H9 (cell line): ENCODE measurements around the gene MAPT. TPM values are rescaled to one million over a fixed set of nuclear protein-coding genes. Genes with fewer than 3 reads are reported as not detected.

ENCODE experiments used
- DNase-seq: peaks from one replicate; pipeline ENCODE4 v3.0.0-alpha.2; 2017
- H2AFZ ChIP-seq: one replicate; pipeline ENCODE4 v1.6.1; 2013; ENCODE audit warnings: mild to moderate bottlenecking, low read length, control low read depth, moderate library complexity
- H2AK5ac ChIP-seq: 2 replicates; pipeline ENCODE4 v1.6.1; 2013; ENCODE audit warnings: low read length, control low read depth, mixed read lengths; ENCODE audit not compliant: insufficient read length
- H2BK120ac ChIP-seq: one replicate; pipeline ENCODE4 v1.6.1; 2013; ENCODE audit warnings: low read depth, mild to moderate bottlenecking, low read length, control low read depth, inconsistent platforms; ENCODE audit not compliant: poor library complexity, severe bottlenecking
- H2BK12ac ChIP-seq: 2 replicates; pipeline ENCODE4 v1.6.1; 2013; ENCODE audit warnings: low read length, control low read depth, mixed read lengths, low read depth; ENCODE audit not compliant: insufficient read length
- H2BK15ac ChIP-seq: 2 replicates; pipeline ENCODE4 v1.6.1; 2013; ENCODE audit warnings: low read depth, low read length, control low read depth
- H2BK20ac ChIP-seq: one replicate; pipeline ENCODE4 v1.6.1; 2013; ENCODE audit warnings: low read depth, mild to moderate bottlenecking, low read length, control low read depth, inconsistent platforms; ENCODE audit not compliant: poor library complexity, severe bottlenecking
- H2BK5ac ChIP-seq: 2 replicates; pipeline ENCODE4 v1.6.1; 2013; ENCODE audit warnings: low read length, control low read depth, mixed read lengths; ENCODE audit not compliant: insufficient read length
- H3K14ac ChIP-seq: 2 replicates; pipeline ENCODE4 v1.6.1; 2013; ENCODE audit warnings: low read length, control low read depth; ENCODE audit not compliant: insufficient read depth
- H3K18ac ChIP-seq: 2 replicates; pipeline ENCODE4 v1.6.1; 2013; ENCODE audit warnings: low read depth, mild to moderate bottlenecking, mixed read lengths, low read length, control low read depth; ENCODE audit not compliant: insufficient read length
- H3K23ac ChIP-seq: 2 replicates; pipeline ENCODE4 v1.6.1; 2013; ENCODE audit warnings: low read length, control low read depth, mixed read lengths, low read depth; ENCODE audit not compliant: insufficient read length
- H3K23me2 ChIP-seq: 2 replicates; pipeline ENCODE4 v1.6.1; 2013; ENCODE audit warnings: low read depth, mild to moderate bottlenecking, mixed read lengths, low read length, control low read depth; ENCODE audit not compliant: insufficient read length, poor library complexity, severe bottlenecking
- H3K27ac ChIP-seq: 2 replicates; pipeline ENCODE4 v1.5.1; 2013; ENCODE audit warnings: low read length, control low read depth, mixed read lengths, low read depth; ENCODE audit not compliant: insufficient read length
- H3K27me3 ChIP-seq: 2 replicates; pipeline ENCODE4 v1.6.1; 2013; ENCODE audit warnings: low read length, control low read depth, inconsistent platforms; ENCODE audit not compliant: insufficient read depth
- H3K4ac ChIP-seq: 2 replicates; pipeline ENCODE4 v1.6.1; 2013; ENCODE audit warnings: low read depth, mild to moderate bottlenecking, control low read depth, inconsistent platforms, low read length, moderate library complexity
- H3K4me1 ChIP-seq: 2 replicates; pipeline ENCODE4 v1.6.1; 2013; ENCODE audit warnings: low read length, control low read depth, inconsistent platforms; ENCODE audit not compliant: insufficient read depth
- H3K4me2 ChIP-seq: 2 replicates; pipeline ENCODE4 v1.6.1; 2013; ENCODE audit warnings: low read length, control low read depth, mixed read lengths; ENCODE audit not compliant: insufficient read length, insufficient read depth
- H3K56ac ChIP-seq: 2 replicates; pipeline ENCODE4 v1.6.1; 2013; ENCODE audit warnings: low read depth, mild to moderate bottlenecking, mixed read lengths, low read length, control low read depth; ENCODE audit not compliant: insufficient read length
- H3K79me1 ChIP-seq: 2 replicates; pipeline ENCODE4 v1.6.1; 2013; ENCODE audit warnings: low read depth, mild to moderate bottlenecking, moderate library complexity, low read length, control low read depth, inconsistent platforms; ENCODE audit not compliant: insufficient read depth, poor library complexity, severe bottlenecking
- H3K79me2 ChIP-seq: 2 replicates; pipeline ENCODE4 v1.6.1; 2013; ENCODE audit warnings: low read length, control low read depth, inconsistent platforms; ENCODE audit not compliant: insufficient read depth
- H3K9ac ChIP-seq: 2 replicates; pipeline ENCODE4 v1.6.1; 2013; ENCODE audit warnings: low read length, control low read depth, mixed read lengths; ENCODE audit not compliant: insufficient read length; ENCODE audit errors: extremely low read depth
- H3K9me3 ChIP-seq: one replicate; pipeline ENCODE4 v1.6.1; 2013; ENCODE audit warnings: low read depth, low read length, inconsistent platforms; ENCODE audit not compliant: control insufficient read depth
- H3T11ph ChIP-seq: one replicate; pipeline ENCODE4 v1.6.1; 2013; ENCODE audit warnings: mild to moderate bottlenecking, low read length, control low read depth, inconsistent platforms
- H4K20me1 ChIP-seq: one replicate; pipeline ENCODE4 v1.6.1; 2013; ENCODE audit not compliant: control insufficient read depth, insufficient read length, insufficient read depth
- H4K5ac ChIP-seq: 2 replicates; pipeline ENCODE4 v1.6.1; 2013; ENCODE audit warnings: low read depth, mild to moderate bottlenecking, mixed read lengths, low read length, control low read depth; ENCODE audit not compliant: insufficient read length
- H4K8ac ChIP-seq: replicated peaks from 2 replicates; pipeline ENCODE4 v1.6.1; 2013; ENCODE audit warnings: low read length, control low read depth, mixed read lengths, low read depth; ENCODE audit not compliant: insufficient read length
- H4K91ac ChIP-seq: 2 replicates; pipeline ENCODE4 v1.6.1; 2013; ENCODE audit warnings: low read depth, mild to moderate bottlenecking, moderate library complexity, mixed read lengths, low read length, control low read depth; ENCODE audit not compliant: insufficient read length
- H3K27ac Mint-ChIP-seq, 3 experiments: 2 replicates in 2 of 3; 3 replicates in 1 of 3; pipeline ENCODE4 v1.8.0; 2020 to 2021; ENCODE audit warnings: mixed read lengths in 3 of 3, mild to moderate bottlenecking in 1 of 3, moderate library complexity in 1 of 3
- H3K27me3 Mint-ChIP-seq: 2 replicates; pipeline ENCODE4 v1.8.0; 2021; ENCODE audit warnings: low read depth, mild to moderate bottlenecking, moderate library complexity, mixed read lengths
- H3K36me3 Mint-ChIP-seq, 3 experiments: 2 replicates in 2 of 3; 3 replicates in 1 of 3; pipeline ENCODE4 v1.8.0; 2020 to 2021; ENCODE audit warnings: low read depth in 3 of 3, mixed read lengths in 3 of 3; ENCODE audit not compliant: insufficient read depth in 1 of 3
- H3K4me1 Mint-ChIP-seq, 2 experiments: 2 replicates each; pipeline ENCODE4 v1.8.0; 2020; ENCODE audit warnings: mixed read lengths in 2 of 2
- H3K4me3 Mint-ChIP-seq, 2 experiments: 2 replicates in 1 of 2; 3 replicates in 1 of 2; pipeline ENCODE4 v1.8.0; 2020 to 2021; ENCODE audit warnings: mild to moderate bottlenecking in 2 of 2, mixed read lengths in 2 of 2, moderate library complexity in 1 of 2
- H3K9me3 Mint-ChIP-seq, 2 experiments: 2 replicates in 1 of 2; 3 replicates in 1 of 2; pipeline ENCODE4 v1.8.0; 2020; ENCODE audit warnings: mild to moderate bottlenecking in 2 of 2, mixed read lengths in 2 of 2, moderate library complexity in 1 of 2
- CTCF ChIP-seq: fragments of 200-600 bp; sonication (generic); conservative IDR thresholded peaks from 3 replicates; pipeline ENCODE4 v1.8.0; 2021; ENCODE audit warnings: antibody characterized with exemption, mild to moderate bottlenecking
- WGBS: extraction: QIAGEN DNeasy Blood & Tissue Kit; methylation state at CpG from one replicate; pipeline ENCODE4 v1.1.7; 2013; ENCODE audit warnings: missing lambda C conversion rate, low lambda C conversion rate, mixed read lengths; ENCODE audit not compliant: insufficient read length; ENCODE audit errors: extremely low coverage; 5-methylcytosine and 5-hydroxymethylcytosine counted together
- total RNA-seq: library from RNA; stranded (reverse); gene quantifications from 2 replicates; pipeline ENCODE4 v1.2.1, GENCODE V29; 2021

MAPT gene
- total RNA-seq, 1 experiment from 2014 or later: 1.6 TPM

- Histone ChIP-seq H2BK5ac (no peak overlapping the region), H2BK120ac (no peak overlapping the region), H3K27me3 (no peaks in the 10 kb centered on the region), H2BK20ac (no peak overlapping the region), H2BK12ac (no peak overlapping the region), H3K23ac (no peak overlapping the region), H3K9me3 (no peaks in the 10 kb centered on the region), H3K56ac (no peak overlapping the region), H3K4ac (no peak overlapping the region), H3K79me2 (no peaks in the 10 kb centered on the region), H2AFZ (no peak overlapping the region), H3K4me2 (no peak overlapping the region), H4K5ac (no peak overlapping the region), H3K79me1 (no peaks in the 10 kb centered on the region), H3T11ph (no peak overlapping the region), H3K27ac (no peak overlapping the region), H3K18ac (no peak overlapping the region), H2BK15ac (no peak overlapping the region), H3K4me1 (no peaks in the 10 kb centered on the region), H4K91ac (no peak overlapping the region), H4K8ac (no peak overlapping the region), H3K23me2 (no peaks in the 10 kb centered on the region), H4K20me1 (no peaks in the 10 kb centered on the region), H3K9ac (no peak overlapping the region), H2AK5ac (no peak overlapping the region), H3K14ac (no peak overlapping the region)
- DNase-seq: no peak
- no peak for TF ChIP-seq CTCF
- Mint-ChIP-seq H3K4me1 (peaks cover 3 to 7% of the 10 kb centered on the region in 2 experiments; a peak in 3 of 4 replicates), H3K27ac (no peak overlapping the region), H3K36me3 (no peaks in the 10 kb centered on the region), H3K27me3 (peaks cover 2% of the 10 kb centered on the region; the same call in 1 of the 2 replicates), H3K4me3 (no peak overlapping the region; a peak in 1 of 5 replicates), H3K9me3 (no peaks in the 10 kb centered on the region)
- WGBS: no CpG with 5 or more reads among the region's 9 CpGs
Observed at GRCh38 chr17:45958994-45959665, 64.8 kb downstream of the MAPT start.
